SK-N-SH (cell line): ENCODE data around the gene KCNN1. TPM values are rescaled to one million over a fixed set of nuclear protein-coding genes. Genes with fewer than 3 reads are reported as not detected.

Experiments
- CTCF ChIA-PET: fragments of 300-600, 350-600 bp; formaldehyde crosslinking; extraction: SDS; loops from one replicate; lab custom pipeline; 2021; lab: Yijun Ruan, JAX
- POLR2A ChIA-PET: fragments of 350-600 bp; sonication (Branson Sonifier 250); formaldehyde crosslinking; extraction: SDS; loops from one replicate; lab custom pipeline; 2020; ENCODE audit warnings: antibody characterized with exemption, inconsistent platforms; lab: Yijun Ruan, JAX
- DNase-seq: peaks from one replicate; pipeline ENCODE4 v3.0.0; 2012
- H2AFZ ChIP-seq: fragments of 200-600 bp; sonication (generic); 2 replicates; pipeline ENCODE4 v1.8.1; 2016; ENCODE audit warnings: antibody characterized with exemption, mild to moderate bottlenecking, low read depth
- H3F3A ChIP-seq: fragments of 200-600 bp; sonication (generic); replicated peaks from 2 replicates; pipeline ENCODE3; 2016; ENCODE audit warnings: antibody characterized with exemption, mild to moderate bottlenecking; ENCODE audit not compliant: insufficient read depth
- H3K27ac ChIP-seq, 2 experiments: fragments of 200-500 bp in 1 of 2; fragments of 200-600 bp in 1 of 2; sonication (Bioruptor generic) in 1 of 2; sonication (generic), shearing (Covaris generic) in 1 of 2; 2 replicates each; pipeline versions ENCODE4 v1.5.1 to v1.6.1; 2014 to 2016; ENCODE audit warnings: low read depth in 2 of 2, inconsistent platforms in 1 of 2, low read length in 1 of 2, mild to moderate bottlenecking in 1 of 2, mixed read lengths in 1 of 2
- H3K27me3 ChIP-seq: fragments of 200-600 bp; sonication (generic), shearing (Covaris generic); 2 replicates; pipeline ENCODE4 v1.6.1; 2016; ENCODE audit warnings: mixed run types; ENCODE audit not compliant: insufficient read depth
- H3K36me3 ChIP-seq, 2 experiments: fragments of 200-500 bp in 1 of 2; fragments of 200-600 bp in 1 of 2; sonication (Bioruptor generic) in 1 of 2; sonication (generic) in 1 of 2; replicated peaks in 1 of 2; 2 replicates each; pipeline versions ENCODE3 to v1.5.1; 2014 to 2016; ENCODE audit warnings: low read length in 1 of 2, mild to moderate bottlenecking in 1 of 2; ENCODE audit not compliant: insufficient read depth in 2 of 2, control insufficient read depth in 1 of 2
- H3K4me1 ChIP-seq, 2 experiments: fragments of 200-500 bp in 1 of 2; fragments of 200-600 bp in 1 of 2; sonication (Bioruptor generic) in 1 of 2; sonication (generic), shearing (Covaris generic) in 1 of 2; 2 replicates each; pipeline versions ENCODE4 v1.5.1 to v1.6.1; 2014 to 2016; ENCODE audit warnings: low read depth in 1 of 2, low read length in 1 of 2, mixed run types in 1 of 2; ENCODE audit not compliant: insufficient read depth in 2 of 2, control insufficient read depth in 1 of 2
- H3K4me2 ChIP-seq: fragments of 200-600 bp; sonication (generic), shearing (Covaris generic); 2 replicates; pipeline ENCODE4 v1.6.1; 2017; ENCODE audit warnings: mixed run types
- H3K4me3 ChIP-seq, 2 experiments: fragments of 200-500 bp in 1 of 2; fragments of 200-600 bp in 1 of 2; sonication (Bioruptor generic) in 1 of 2; sonication (generic), shearing (Covaris generic) in 1 of 2; 2 replicates each; pipeline versions ENCODE4 v1.5.1 to v1.8.1; 2014 to 2016; ENCODE audit warnings: low read depth in 2 of 2, inconsistent platforms in 1 of 2, low read length in 1 of 2, mild to moderate bottlenecking in 1 of 2, mixed read lengths in 1 of 2, moderate library complexity in 1 of 2
- H3K79me2 ChIP-seq: fragments of 200-600 bp; sonication (generic); 2 replicates; pipeline ENCODE4 v1.8.1; 2017; ENCODE audit warnings: mild to moderate bottlenecking; ENCODE audit not compliant: insufficient read depth
- H3K9ac ChIP-seq: fragments of 200-600 bp; sonication (generic); 2 replicates; pipeline ENCODE4 v1.6.1; 2017; ENCODE audit warnings: mixed run types
- H3K9me2 ChIP-seq: fragments of 200-600 bp; sonication (generic); 2 replicates; pipeline ENCODE4 v1.6.1; 2017; ENCODE audit warnings: mixed run types
- H3K9me3 ChIP-seq: fragments of 200-600 bp; sonication (generic); 2 replicates; pipeline ENCODE4 v1.6.1; 2017; ENCODE audit warnings: mixed run types, mild to moderate bottlenecking, moderate library complexity
- H4K20me1 ChIP-seq: fragments of 200-600 bp; sonication (generic); 2 replicates; pipeline ENCODE4 v1.6.1; 2017; ENCODE audit warnings: mild to moderate bottlenecking, mixed run types; ENCODE audit not compliant: insufficient read depth
- CTCF ChIP-seq: fragments of 200-600 bp; sonication (generic); IDR thresholded peaks from 2 replicates; pipeline ENCODE4 v1.6.1; 2017; ENCODE audit warnings: antibody characterized with exemption, mild to moderate bottlenecking, moderate library complexity
- ELF1 ChIP-seq: IDR thresholded peaks from 2 replicates; pipeline ENCODE4 v1.4.0; 2012
- EP300 ChIP-seq, 2 experiments: IDR thresholded peaks; 2 replicates each; pipeline versions ENCODE4 v1.4.0 to v1.6.1; 2012; ENCODE audit warnings: borderline replicate concordance in 1 of 2, low read depth in 1 of 2, low read length in 1 of 2
- EZH2phosphoT487 ChIP-seq: fragments of 200-600 bp; sonication (generic); IDR thresholded peaks from 2 replicates; pipeline ENCODE4 v1.6.1; 2017; ENCODE audit warnings: low read depth, mixed run types, mild to moderate bottlenecking, antibody characterized with exemption, moderate library complexity, borderline replicate concordance
- FOSL2 ChIP-seq: IDR thresholded peaks from 2 replicates; pipeline ENCODE4 v1.4.0; 2012; ENCODE audit warnings: low read depth, mild to moderate bottlenecking, moderate library complexity, borderline replicate concordance
- GABPA ChIP-seq: IDR thresholded peaks from 2 replicates; pipeline ENCODE4 v1.4.0; 2012; ENCODE audit warnings: low read depth, mild to moderate bottlenecking
- JUND ChIP-seq: IDR thresholded peaks from 2 replicates; pipeline ENCODE4 v1.4.0; 2012
- NFIC ChIP-seq: IDR thresholded peaks from 2 replicates; pipeline ENCODE4 v1.4.0; 2012; ENCODE audit warnings: borderline replicate concordance
- POLR2AphosphoS5 ChIP-seq: IDR thresholded peaks from 2 replicates; pipeline ENCODE4 v1.6.1; 2012; ENCODE audit warnings: low read depth, low read length
- RXRA ChIP-seq: IDR thresholded peaks from 2 replicates; pipeline ENCODE4 v1.4.0; 2012; ENCODE audit warnings: low read depth, mild to moderate bottlenecking, borderline replicate concordance
- TAF1 ChIP-seq: IDR thresholded peaks from 2 replicates; pipeline ENCODE4 v1.6.1; 2012; ENCODE audit warnings: low read depth, mild to moderate bottlenecking, low read length, moderate library complexity, borderline replicate concordance
- TCF12 ChIP-seq: IDR thresholded peaks from 2 replicates; pipeline ENCODE4 v1.4.0; 2012
- USF1 ChIP-seq: IDR thresholded peaks from 2 replicates; pipeline ENCODE4 v1.4.0; 2012; ENCODE audit warnings: low read depth, borderline replicate concordance
- USF2 ChIP-seq: fragments of 150-350 bp; IDR thresholded peaks from 2 replicates; pipeline ENCODE4 v1.6.1; 2017; ENCODE audit warnings: antibody characterized with exemption, low read length, low read depth, borderline replicate concordance
- ZBTB33 ChIP-seq: IDR thresholded peaks from 2 replicates; pipeline ENCODE4 v1.4.0; 2012; ENCODE audit warnings: low read depth, borderline replicate concordance
- WGBS: methylation state at CpG from one replicate; pipeline ENCODE4 v1.1.6; 2017; ENCODE audit warnings: low lambda C conversion rate; 5-methylcytosine and 5-hydroxymethylcytosine counted together
- polyA plus RNA-seq, 3 experiments: library from polyadenylated mRNA; depleted of rRNA; stranded (reverse); fragments of >200 nt; gene quantifications; 2 replicates each; pipeline ENCODE4 v1.2.3, GENCODE V29; 2012

The KCNN1 gene
- polyA plus RNA-seq, 1 of the 3 experiments (the other 2 are of a cell fraction) = 3.6 TPM

GRCh38 chr19:17989425-17990094 is 22.7 kb downstream of the KCNN1 start:
- no peak overlapping the region for H3K27ac ChIP-seq
- H3F3A ChIP-seq = no peaks in the 10 kb centered on the region
- no peaks in the 10 kb centered on the region for H4K20me1 ChIP-seq
- DNase-seq = no peak
- no peaks in the 10 kb centered on the region for H3K9me3 ChIP-seq
- H3K4me1 ChIP-seq = no peaks in the 10 kb centered on the region
- H2AFZ ChIP-seq = no peak overlapping the region
- TF ChIP-seq USF2 (no peak), TCF12 (no peak), RXRA (no peak), CTCF (no peak), USF1 (no peak), FOSL2 (no peak), POLR2AphosphoS5 (no peak), JUND (no peak)
- no peak overlapping the region for H3K4me2 ChIP-seq
- H3K79me2 ChIP-seq = no peaks in the 10 kb centered on the region
- no peaks in the 10 kb centered on the region for H3K9me2 ChIP-seq
- no peak overlapping the region for H3K4me3 ChIP-seq
- no peak overlapping the region for H3K9ac ChIP-seq
- POLR2A ChIA-PET = interaction anchor here (0.7 kb wide), 1 partner anchor 1072 kb away, joined by 6 read pairs; no protein-coding TSS in a partner anchor
- CTCF ChIA-PET = interaction anchor here (16.7 kb wide), 1 partner anchor 50 kb away, joined by 464 read pairs; the partner anchor contains the start of gene CCDC124
- 91% methylated on average over 16 of the region's 16 CpGs for WGBS
- H3K27me3 ChIP-seq = no peaks in the 10 kb centered on the region
- H3K36me3 ChIP-seq = no peaks in the 10 kb centered on the region

GRCh38 chr19:17993076-17993813 is 26.3 kb downstream of the KCNN1 start:
- H2AFZ ChIP-seq = no peak overlapping the region
- H4K20me1 ChIP-seq = no peaks in the 10 kb centered on the region
- no peaks in the 10 kb centered on the region for H3K27me3 ChIP-seq
- H3F3A ChIP-seq = peaks cover 3% of the 10 kb centered on the region
- H3K9ac ChIP-seq = no peak overlapping the region
- no peak overlapping the region for H3K4me3 ChIP-seq
- no peak overlapping the region for H3K27ac ChIP-seq
- H3K9me2 ChIP-seq = no peaks in the 10 kb centered on the region
- 88% methylated on average over 15 of the region's 27 CpGs for WGBS
- ChIA-PET CTCF (interaction anchor here (5.7 to 16.7 kb wide), 2 partner anchors 25 to 54 kb away, joined by 41 to 464 read pairs; partner anchors contain the start of genes CCDC124 and KCNN1), POLR2A (no interaction called here)
- no peak for DNase-seq
- H3K9me3 ChIP-seq = no peaks in the 10 kb centered on the region
- H3K4me1 ChIP-seq = no peaks in the 10 kb centered on the region; a peak in 1 of 4 replicates
- no peaks in the 10 kb centered on the region for H3K79me2 ChIP-seq
- H3K36me3 ChIP-seq = no peaks in the 10 kb centered on the region
- no peak overlapping the region for H3K4me2 ChIP-seq
- TF ChIP-seq USF1 = no peak
- no peak for TF ChIP-seq ZBTB33
- TF ChIP-seq TCF12 = no peak
- no peak for TF ChIP-seq CTCF
- TF ChIP-seq ELF1 = no peak
- TF ChIP-seq POLR2AphosphoS5 = no peak
- TF ChIP-seq FOSL2 = no peak
- no peak for TF ChIP-seq NFIC
- no peak for TF ChIP-seq GABPA
- no peak for TF ChIP-seq EP300 (IDR thresholded peaks at IDR 0.05; ENCODE audit: borderline replicate concordance in 1 of 2, low read depth in 1 of 2, low read length in 1 of 2)
- TF ChIP-seq TAF1 = no peak
- TF ChIP-seq EZH2phosphoT487 = no peak
- TF ChIP-seq RXRA = no peak
